ENCODE measurements around the gene FADD. TPM values are rescaled to one million over a fixed set of nuclear protein-coding genes. Genes with fewer than 3 reads are reported as not detected.

FADD gene
- total RNA-seq, 4 donors from 2014 or later: 23.9 to 34.5 (median 25.1) TPM

DNA sequence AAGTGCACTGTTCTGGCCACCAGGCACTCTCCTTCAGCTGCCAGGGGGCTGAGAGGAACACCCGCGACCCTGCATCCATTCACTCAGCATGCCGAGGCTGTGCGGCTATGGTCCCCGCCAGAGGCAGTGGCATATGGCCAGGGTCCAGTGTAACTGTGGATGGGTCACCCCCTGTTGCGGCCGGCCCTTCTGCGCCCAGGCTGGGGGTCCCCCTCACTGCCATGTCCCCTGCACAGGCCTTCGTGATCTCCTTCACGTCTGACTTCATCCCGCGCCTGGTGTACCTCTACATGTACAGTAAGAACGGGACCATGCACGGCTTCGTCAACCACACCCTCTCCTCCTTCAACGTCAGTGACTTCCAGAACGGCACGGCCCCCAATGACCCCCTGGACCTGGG, 20.8 kb upstream of the FADD start:
- WGBS, 2 donors: 88 to 91% methylated on average over 18 of the region's 18 CpGs
- Histone ChIP-seq H3K27ac (no peak overlapping the region), H3K36me3 (no peaks in the 10 kb centered on the region)

GRCh38 chr11:70183032-70183431, 20.1 kb upstream of the FADD start:
- Histone ChIP-seq H3K9me3 (no peaks in the 10 kb centered on the region), H3K27me3 (no peaks in the 10 kb centered on the region), H3K4me3 (no peak overlapping the region), H3K27ac (no peak overlapping the region), H3K4me1 (no peaks in the 10 kb centered on the region), H3K36me3 (no peaks in the 10 kb centered on the region)
- TF ChIP-seq POLR2A (IDR thresholded peaks at IDR 0.05): no peak
- TF ChIP-seq EP300 (IDR thresholded peaks at IDR 0.05): no peak
- TF ChIP-seq, protein P1, sequence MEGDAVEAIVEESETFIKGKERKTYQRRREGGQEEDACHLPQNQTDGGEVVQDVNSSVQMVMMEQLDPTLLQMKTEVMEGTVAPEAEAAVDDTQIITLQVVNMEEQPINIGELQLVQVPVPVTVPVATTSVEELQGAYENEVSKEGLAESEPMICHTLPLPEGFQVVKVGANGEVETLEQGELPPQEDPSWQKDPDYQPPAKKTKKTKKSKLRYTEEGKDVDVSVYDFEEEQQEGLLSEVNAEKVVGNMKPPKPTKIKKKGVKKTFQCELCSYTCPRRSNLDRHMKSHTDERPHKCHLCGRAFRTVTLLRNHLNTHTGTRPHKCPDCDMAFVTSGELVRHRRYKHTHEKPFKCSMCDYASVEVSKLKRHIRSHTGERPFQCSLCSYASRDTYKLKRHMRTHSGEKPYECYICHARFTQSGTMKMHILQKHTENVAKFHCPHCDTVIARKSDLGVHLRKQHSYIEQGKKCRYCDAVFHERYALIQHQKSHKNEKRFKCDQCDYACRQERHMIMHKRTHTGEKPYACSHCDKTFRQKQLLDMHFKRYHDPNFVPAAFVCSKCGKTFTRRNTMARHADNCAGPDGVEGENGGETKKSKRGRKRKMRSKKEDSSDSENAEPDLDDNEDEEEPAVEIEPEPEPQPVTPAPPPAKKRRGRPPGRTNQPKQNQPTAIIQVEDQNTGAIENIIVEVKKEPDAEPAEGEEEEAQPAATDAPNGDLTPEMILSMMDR (IDR thresholded peaks at IDR 0.05): no peak
- no peak for DNase-seq (ENCODE audit: low spot score in 2 of 2)
- 83 to 91% methylated on average over 1 of the region's 1 CpG for WGBS, 2 donors

More for the DNA sequence above, 20.8 kb upstream of the FADD start:
- no peak for DNase-seq (ENCODE audit: low spot score in 2 of 2)
- Histone ChIP-seq H3K27me3 (no peaks in the 10 kb centered on the region), H3K9me3 (no peaks in the 10 kb centered on the region), H3K4me1 (no peaks in the 10 kb centered on the region), H3K4me3 (no peak overlapping the region)
- TF ChIP-seq, protein P1 (IDR thresholded peaks at IDR 0.05): no peak
- no peak for TF ChIP-seq EP300 (IDR thresholded peaks at IDR 0.05)
- TF ChIP-seq POLR2A (IDR thresholded peaks at IDR 0.05): no peak

GRCh38 chr11:70183483-70184176, 19.5 kb upstream of the FADD start:
- DNase-seq (ENCODE audit: low spot score in 2 of 2): no peak
- TF ChIP-seq POLR2A (IDR thresholded peaks at IDR 0.05): no peak
- TF ChIP-seq, protein P1 (IDR thresholded peaks at IDR 0.05): no peak
- Histone ChIP-seq H3K9me3 (no peaks in the 10 kb centered on the region), H3K27ac (no peak overlapping the region), H3K36me3 (no peaks in the 10 kb centered on the region), H3K4me3 (no peak overlapping the region), H3K27me3 (no peaks in the 10 kb centered on the region), H3K4me1 (no peaks in the 10 kb centered on the region)
- WGBS, 2 donors: 78 to 83% methylated on average over 9 to 11 of the region's 11 CpGs

DNA sequence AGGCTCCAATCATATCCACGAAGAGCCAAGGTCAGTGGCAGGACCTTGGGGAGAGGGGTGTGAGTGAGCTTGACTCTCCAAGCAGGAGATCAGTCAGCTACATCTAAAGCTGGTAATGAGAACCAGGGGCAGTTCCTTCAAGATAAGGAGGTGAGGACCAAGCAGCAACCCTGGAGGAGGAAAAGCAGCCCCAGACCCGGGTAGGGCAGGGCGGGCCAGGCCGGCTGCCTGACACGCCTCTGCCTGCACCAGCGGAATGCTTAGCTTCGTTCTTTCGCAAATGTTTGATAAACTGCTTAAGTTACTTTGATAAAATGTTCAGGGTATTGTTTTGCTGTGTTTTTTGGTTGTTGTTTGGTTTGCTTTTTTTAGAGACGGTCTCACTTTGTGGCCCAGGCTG, 18.7 kb upstream of the FADD start:
- H3K36me3 ChIP-seq: no peaks in the 10 kb centered on the region
- no peaks in the 10 kb centered on the region for H3K4me1 ChIP-seq
- no peak for DNase-seq (ENCODE audit: low spot score in 2 of 2)
- no peak overlapping the region for H3K4me3 ChIP-seq
- 74 to 77% methylated on average over 9 of the region's 9 CpGs for WGBS, 2 donors
- H3K27ac ChIP-seq: no peak overlapping the region
- TF ChIP-seq EP300 (IDR thresholded peaks at IDR 0.05) (no peak), POLR2A (IDR thresholded peaks at IDR 0.05) (no peak)
- TF ChIP-seq, protein P1 (IDR thresholded peaks at IDR 0.05): no peak
- H3K27me3 ChIP-seq: no peaks in the 10 kb centered on the region
- H3K9me3 ChIP-seq: no peaks in the 10 kb centered on the region

DNA sequence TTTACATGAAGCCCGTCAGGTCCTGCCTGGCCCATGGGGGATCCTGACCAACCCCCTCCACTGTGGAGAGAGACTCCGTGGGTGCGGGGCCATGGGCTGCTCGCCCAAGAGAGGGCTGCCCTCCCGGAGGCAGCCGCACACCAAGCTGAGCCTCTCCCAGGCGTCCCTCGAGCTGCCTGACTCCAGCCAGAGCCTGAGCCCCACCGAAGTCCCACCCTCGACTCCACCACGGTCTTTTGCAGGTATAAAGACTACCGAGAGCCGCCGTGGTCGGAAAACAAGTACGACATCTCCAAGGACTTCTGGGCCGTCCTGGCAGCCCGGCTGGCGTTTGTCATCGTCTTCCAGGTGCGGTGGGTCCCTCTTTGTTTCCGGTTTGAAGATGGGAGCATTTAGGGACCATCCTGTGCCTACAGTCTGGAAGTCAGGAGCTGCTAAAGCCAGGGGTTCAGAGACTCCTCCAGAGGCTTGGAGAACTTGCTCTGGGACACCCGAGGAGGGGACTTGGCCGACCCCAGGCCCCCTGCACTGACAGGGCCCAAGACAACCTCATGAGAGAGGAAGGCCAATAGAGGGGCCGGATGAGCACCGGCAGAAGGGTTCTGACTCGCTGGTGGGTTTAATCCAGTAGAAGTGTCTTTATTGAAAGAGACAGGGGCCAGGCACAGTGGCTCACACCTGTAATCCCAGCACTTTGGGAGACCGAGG, 17.6 kb upstream of the FADD start:
- no peak for DNase-seq (ENCODE audit: low spot score in 2 of 2)
- Histone ChIP-seq H3K4me3 (no peak overlapping the region), H3K27me3 (no peaks in the 10 kb centered on the region), H3K27ac (no peak overlapping the region), H3K9me3 (no peaks in the 10 kb centered on the region), H3K4me1 (no peaks in the 10 kb centered on the region), H3K36me3 (no peaks in the 10 kb centered on the region)
- WGBS, 2 donors: 86 to 90% methylated on average over 28 of the region's 28 CpGs
- TF ChIP-seq, protein P1 (IDR thresholded peaks at IDR 0.05): no peak
- TF ChIP-seq POLR2A (IDR thresholded peaks at IDR 0.05): no peak
- TF ChIP-seq EP300 (IDR thresholded peaks at IDR 0.05): no peak

Measured in tibial nerve (tissue), 4 donors.